ENCODE measurements around the gene SLC26A1.
"Not testable (repeated sequence)": the region's sequence is repeated elsewhere in the genome, so short reads cannot be mapped to it uniquely, and the experiment has no call there.

SLC26A1 gene

DNA sequence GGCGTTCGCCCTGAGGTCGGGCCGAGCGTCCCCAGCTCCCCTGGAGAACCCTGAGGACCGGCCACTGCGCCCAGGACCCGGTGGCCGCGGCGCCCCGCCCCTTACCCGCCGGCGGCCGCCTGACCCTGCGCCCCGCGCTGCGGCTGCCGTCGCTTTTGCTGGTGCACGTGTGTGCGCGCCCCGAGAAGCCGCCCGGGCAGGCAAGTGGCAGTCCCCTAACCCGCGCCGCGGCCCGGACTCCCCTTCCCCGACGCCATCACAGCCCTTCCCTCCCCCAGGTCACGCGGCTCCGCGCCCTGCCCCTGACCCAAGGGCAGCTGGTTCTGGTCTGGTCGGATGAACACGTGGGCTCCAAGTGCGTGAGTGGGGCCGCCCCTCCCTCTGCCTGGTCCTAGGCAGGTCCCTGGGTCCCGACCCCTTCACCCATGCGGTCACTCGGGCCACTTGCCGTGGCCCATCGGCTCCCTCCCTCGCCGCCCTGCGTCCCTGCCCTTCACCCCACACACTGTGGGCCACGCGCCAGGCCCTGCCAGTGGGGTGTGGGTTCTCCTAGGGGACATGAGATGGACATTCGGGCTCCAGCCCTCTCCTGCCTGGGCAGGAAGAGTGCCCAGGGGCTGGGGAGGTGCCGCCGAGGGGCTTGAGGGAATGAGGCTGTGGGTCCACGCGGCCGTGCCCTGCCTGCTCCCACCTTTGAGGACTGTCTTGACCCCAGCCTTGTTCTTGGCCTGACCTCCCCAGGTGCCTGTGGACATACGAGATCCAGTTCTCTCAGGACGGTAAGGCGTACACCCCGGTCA is 10.3 kb upstream of the SLC26A1 start:
- in situ Hi-C loops (cut with MboI; ENCODE audit: low pct_unique_long_range_greater_than_20kb, low sequenced_read_pairs, unreplicated experiment) = no loop called here
- TF ChIP-seq, protein P1, sequence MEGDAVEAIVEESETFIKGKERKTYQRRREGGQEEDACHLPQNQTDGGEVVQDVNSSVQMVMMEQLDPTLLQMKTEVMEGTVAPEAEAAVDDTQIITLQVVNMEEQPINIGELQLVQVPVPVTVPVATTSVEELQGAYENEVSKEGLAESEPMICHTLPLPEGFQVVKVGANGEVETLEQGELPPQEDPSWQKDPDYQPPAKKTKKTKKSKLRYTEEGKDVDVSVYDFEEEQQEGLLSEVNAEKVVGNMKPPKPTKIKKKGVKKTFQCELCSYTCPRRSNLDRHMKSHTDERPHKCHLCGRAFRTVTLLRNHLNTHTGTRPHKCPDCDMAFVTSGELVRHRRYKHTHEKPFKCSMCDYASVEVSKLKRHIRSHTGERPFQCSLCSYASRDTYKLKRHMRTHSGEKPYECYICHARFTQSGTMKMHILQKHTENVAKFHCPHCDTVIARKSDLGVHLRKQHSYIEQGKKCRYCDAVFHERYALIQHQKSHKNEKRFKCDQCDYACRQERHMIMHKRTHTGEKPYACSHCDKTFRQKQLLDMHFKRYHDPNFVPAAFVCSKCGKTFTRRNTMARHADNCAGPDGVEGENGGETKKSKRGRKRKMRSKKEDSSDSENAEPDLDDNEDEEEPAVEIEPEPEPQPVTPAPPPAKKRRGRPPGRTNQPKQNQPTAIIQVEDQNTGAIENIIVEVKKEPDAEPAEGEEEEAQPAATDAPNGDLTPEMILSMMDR (IDR thresholded peaks at IDR 0.05; ENCODE audit: extremely low read depth, insufficient read depth, missing control alignments) = no peak
- DNase-seq (ENCODE audit: low spot score) = no peak

DNA sequence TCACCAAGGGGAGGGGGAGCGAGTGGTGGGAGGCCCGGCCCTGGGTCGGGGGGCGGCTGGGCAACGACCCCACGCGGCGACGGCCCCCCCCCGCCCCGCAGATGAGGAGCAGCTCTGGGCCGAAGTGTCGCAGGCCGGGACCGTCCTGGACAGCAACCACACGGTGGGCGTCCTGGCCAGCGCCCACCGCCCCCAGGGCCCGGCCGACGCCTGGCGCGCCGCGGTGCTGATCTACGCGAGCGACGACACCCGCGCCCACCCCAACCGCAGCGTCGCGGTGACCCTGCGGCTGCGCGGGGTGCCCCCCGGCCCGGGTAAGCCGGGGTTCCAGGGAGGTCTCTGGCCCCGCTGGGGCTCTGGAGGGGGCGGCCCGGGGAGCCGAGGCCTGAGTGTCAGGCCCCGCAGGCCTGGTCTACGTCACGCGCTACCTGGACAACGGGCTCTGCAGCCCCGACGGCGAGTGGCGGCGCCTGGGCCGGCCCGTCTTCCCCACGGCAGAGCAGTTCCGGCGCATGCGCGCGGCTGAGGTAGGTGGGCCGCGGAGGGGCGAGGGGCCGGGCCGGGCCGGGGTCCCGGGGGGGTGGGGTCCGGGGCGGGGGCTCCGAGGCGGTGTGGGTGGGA is 9.5 kb upstream of the SLC26A1 start:
- no peak for DNase-seq (ENCODE audit: low spot score)
- TF ChIP-seq, protein P1 (IDR thresholded peaks at IDR 0.05; ENCODE audit: extremely low read depth, insufficient read depth, missing control alignments) = no peak
- in situ Hi-C loops (cut with MboI; ENCODE audit: low pct_unique_long_range_greater_than_20kb, low sequenced_read_pairs, unreplicated experiment) = no loop called here

DNA sequence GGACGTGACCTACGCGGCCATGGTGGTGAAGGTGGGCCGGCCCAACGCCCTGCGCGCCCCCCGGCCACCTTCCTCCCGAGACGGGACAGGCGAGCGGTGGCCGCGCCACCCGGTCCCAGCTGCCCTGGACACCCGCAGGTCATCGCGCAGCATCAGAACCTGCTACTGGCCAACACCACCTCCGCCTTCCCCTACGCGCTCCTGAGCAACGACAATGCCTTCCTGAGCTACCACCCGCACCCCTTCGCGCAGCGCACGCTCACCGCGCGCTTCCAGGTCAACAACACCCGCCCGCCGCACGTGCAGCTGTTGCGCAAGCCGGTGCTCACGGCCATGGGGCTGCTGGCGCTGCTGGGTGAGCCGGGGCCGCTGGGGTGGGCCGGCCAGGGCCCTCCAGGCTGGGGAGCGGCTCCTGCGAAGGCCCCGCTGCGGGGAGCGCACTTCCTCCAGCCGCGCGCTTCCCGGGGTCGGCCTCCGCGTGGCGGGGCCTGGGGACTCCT is 9.0 kb upstream of the SLC26A1 start:
- TF ChIP-seq, protein P1 (IDR thresholded peaks at IDR 0.05; ENCODE audit: extremely low read depth, insufficient read depth, missing control alignments) = no peak
- in situ Hi-C loops (cut with MboI; ENCODE audit: low pct_unique_long_range_greater_than_20kb, low sequenced_read_pairs, unreplicated experiment) = no loop called here
- DNase-seq (ENCODE audit: low spot score) = no peak

DNA sequence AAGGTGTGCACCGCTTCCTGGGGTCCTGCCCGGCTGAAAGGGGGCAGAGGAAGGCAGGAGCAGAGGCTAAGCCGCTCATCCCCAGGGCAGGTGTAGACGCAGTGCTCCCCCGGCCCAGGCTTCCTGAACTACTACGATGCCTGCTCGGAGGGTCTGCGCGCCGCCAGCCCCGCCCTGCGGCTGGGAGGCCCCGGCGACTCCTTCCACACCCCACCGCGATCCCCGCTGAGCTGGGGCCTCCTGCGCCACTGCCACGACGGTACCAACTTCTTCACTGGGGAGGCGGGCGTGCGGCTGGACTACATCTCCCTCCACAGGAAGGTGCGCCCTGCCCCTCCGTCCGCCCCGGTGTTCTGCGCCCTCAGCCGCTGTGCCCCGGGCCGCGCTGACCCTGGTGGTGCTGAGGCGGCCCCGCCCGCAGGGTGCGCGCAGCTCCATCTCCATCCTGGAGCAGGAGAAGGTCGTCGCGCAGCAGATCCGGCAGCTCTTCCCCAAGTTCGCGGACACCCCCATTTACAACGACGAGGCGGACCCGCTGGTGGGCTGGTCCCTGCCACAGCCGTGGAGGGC is 8.4 kb upstream of the SLC26A1 start:
- TF ChIP-seq, protein P1 (IDR thresholded peaks at IDR 0.05; ENCODE audit: extremely low read depth, insufficient read depth, missing control alignments) = no peak
- in situ Hi-C loops (cut with MboI; ENCODE audit: low pct_unique_long_range_greater_than_20kb, low sequenced_read_pairs, unreplicated experiment) = no loop called here
- no peak for DNase-seq (ENCODE audit: low spot score)

DNA sequence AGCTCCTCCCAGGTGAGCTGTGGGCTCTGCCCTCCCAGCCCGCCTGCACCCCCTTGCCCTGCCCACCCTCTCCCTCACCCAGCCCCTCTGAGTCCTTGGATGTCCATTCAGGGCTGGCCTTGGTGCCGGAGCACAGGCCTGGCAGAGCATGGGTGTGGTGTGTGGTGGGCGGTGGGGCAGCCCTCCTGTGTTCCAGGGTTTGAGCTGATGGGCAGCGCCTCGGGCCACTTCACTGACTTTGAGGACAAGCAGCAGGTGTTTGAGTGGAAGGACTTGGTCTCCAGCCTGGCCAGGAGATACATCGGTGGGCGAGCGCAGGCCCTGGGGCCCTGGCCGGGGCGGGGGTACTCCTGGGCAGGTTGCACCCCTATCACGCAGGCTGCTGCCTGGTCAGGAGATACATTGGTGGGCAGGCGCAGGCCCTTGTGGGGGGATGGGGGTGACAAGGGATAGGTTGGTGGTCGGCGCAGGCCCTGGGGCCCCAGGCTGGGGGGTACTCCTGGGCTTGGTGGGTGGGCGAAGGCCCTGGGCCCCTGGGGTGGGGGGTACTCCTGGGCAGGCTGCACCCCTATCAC is 7.6 kb upstream of the SLC26A1 start:
- DNase-seq (ENCODE audit: low spot score) = no peak
- in situ Hi-C loops (cut with MboI; ENCODE audit: low pct_unique_long_range_greater_than_20kb, low sequenced_read_pairs, unreplicated experiment) = no loop called here
- TF ChIP-seq, protein P1 (IDR thresholded peaks at IDR 0.05; ENCODE audit: extremely low read depth, insufficient read depth, missing control alignments) = no peak

DNA sequence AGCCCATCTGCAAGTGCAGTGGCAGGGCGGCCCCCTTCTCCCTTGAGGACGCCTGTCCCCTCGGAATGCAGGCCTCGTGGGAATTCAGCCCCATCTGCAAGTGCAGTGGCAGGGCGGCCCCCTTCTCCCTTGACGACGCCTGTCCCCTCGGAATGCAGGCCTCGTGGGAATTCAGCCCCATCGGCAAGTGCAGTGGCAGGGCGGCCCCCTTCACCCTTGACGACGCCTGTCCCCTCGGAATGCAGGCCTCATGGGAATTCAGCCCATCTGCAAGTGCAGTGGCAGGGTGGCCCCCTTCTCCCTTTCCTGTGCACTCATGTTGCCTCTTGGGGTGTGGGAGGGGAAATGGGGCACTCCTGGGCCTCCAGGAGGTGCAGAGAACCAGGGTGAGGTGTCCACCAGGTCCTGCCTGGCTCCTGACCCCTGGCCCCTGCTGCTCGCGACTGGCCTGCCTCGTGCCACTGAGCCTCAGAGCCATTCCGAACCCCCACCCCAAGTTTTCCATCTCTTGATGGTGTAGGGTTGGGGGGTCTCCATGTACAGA is 6.8 kb upstream of the SLC26A1 start:
- TF ChIP-seq, protein P1 (IDR thresholded peaks at IDR 0.05; ENCODE audit: extremely low read depth, insufficient read depth, missing control alignments) = no peak
- in situ Hi-C loops (cut with MboI; ENCODE audit: low pct_unique_long_range_greater_than_20kb, low sequenced_read_pairs, unreplicated experiment) = no loop called here
- no peak for DNase-seq (ENCODE audit: low spot score)

DNA sequence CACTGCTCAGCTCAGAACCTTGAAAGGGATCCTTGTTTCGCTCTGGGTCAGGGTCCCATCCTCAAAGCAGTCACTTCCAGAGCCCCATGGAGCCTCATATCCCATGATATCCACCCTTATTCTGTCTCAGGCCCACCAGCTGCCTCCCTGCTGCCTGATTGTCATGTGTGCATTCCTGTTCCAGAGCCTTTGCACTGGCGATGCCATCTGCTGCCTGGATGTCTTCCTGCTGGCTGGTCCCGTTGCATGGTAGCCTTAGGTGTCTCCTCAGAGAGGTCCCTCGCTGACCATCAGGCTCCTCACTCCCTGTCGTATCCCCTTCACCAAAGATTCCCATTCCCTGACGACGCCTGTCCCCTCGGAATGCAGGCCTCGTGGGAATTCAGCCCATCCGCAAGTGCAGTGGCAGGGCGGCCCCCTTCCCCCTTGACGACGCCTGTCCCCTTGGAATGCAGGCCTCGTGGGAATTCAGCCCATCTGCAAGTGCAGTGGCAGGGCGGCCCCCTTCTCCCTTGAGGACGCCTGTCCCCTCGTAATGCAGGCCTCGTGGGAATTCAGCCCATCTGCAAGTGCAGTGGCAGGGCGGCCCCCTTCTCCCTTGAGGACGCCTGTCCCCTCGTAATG is 6.1 kb upstream of the SLC26A1 start:
- DNase-seq (ENCODE audit: low spot score); in situ Hi-C loops (cut with MboI; ENCODE audit: low pct_unique_long_range_greater_than_20kb, low sequenced_read_pairs, unreplicated experiment): not testable (repeated sequence)
